SK-N-SH (cell line): ENCODE results near the gene SRBD1. TPM values are rescaled to one million over a fixed set of nuclear protein-coding genes. Genes with fewer than 3 reads are reported as not detected.

ENCODE experiments used
- CTCF ChIA-PET: fragments of 300-600, 350-600 bp; formaldehyde crosslinking; extraction: SDS; loops from one replicate; lab custom pipeline; 2021; lab: Yijun Ruan, JAX
- POLR2A ChIA-PET: fragments of 350-600 bp; sonication (Branson Sonifier 250); formaldehyde crosslinking; extraction: SDS; loops from one replicate; lab custom pipeline; 2020; ENCODE audit warnings: antibody characterized with exemption, inconsistent platforms; lab: Yijun Ruan, JAX
- DNase-seq: peaks from one replicate; pipeline ENCODE4 v3.0.0; 2012
- H2AFZ ChIP-seq: fragments of 200-600 bp; sonication (generic); 2 replicates; pipeline ENCODE4 v1.8.1; 2016; ENCODE audit warnings: antibody characterized with exemption, mild to moderate bottlenecking, low read depth
- H3F3A ChIP-seq: fragments of 200-600 bp; sonication (generic); replicated peaks from 2 replicates; pipeline ENCODE3; 2016; ENCODE audit warnings: antibody characterized with exemption, mild to moderate bottlenecking; ENCODE audit not compliant: insufficient read depth
- H3K27ac ChIP-seq, 2 experiments: fragments of 200-500 bp in 1 of 2; fragments of 200-600 bp in 1 of 2; sonication (Bioruptor generic) in 1 of 2; sonication (generic), shearing (Covaris generic) in 1 of 2; 2 replicates each; pipeline versions ENCODE4 v1.5.1 to v1.6.1; 2014 to 2016; ENCODE audit warnings: low read depth in 2 of 2, inconsistent platforms in 1 of 2, low read length in 1 of 2, mild to moderate bottlenecking in 1 of 2, mixed read lengths in 1 of 2
- H3K27me3 ChIP-seq: fragments of 200-600 bp; sonication (generic), shearing (Covaris generic); 2 replicates; pipeline ENCODE4 v1.6.1; 2016; ENCODE audit warnings: mixed run types; ENCODE audit not compliant: insufficient read depth
- H3K36me3 ChIP-seq, 2 experiments: fragments of 200-500 bp in 1 of 2; fragments of 200-600 bp in 1 of 2; sonication (Bioruptor generic) in 1 of 2; sonication (generic) in 1 of 2; replicated peaks in 1 of 2; 2 replicates each; pipeline versions ENCODE3 to v1.5.1; 2014 to 2016; ENCODE audit warnings: low read length in 1 of 2, mild to moderate bottlenecking in 1 of 2; ENCODE audit not compliant: insufficient read depth in 2 of 2, control insufficient read depth in 1 of 2
- H3K4me1 ChIP-seq, 2 experiments: fragments of 200-500 bp in 1 of 2; fragments of 200-600 bp in 1 of 2; sonication (Bioruptor generic) in 1 of 2; sonication (generic), shearing (Covaris generic) in 1 of 2; 2 replicates each; pipeline versions ENCODE4 v1.5.1 to v1.6.1; 2014 to 2016; ENCODE audit warnings: low read depth in 1 of 2, low read length in 1 of 2, mixed run types in 1 of 2; ENCODE audit not compliant: insufficient read depth in 2 of 2, control insufficient read depth in 1 of 2
- H3K4me2 ChIP-seq: fragments of 200-600 bp; sonication (generic), shearing (Covaris generic); 2 replicates; pipeline ENCODE4 v1.6.1; 2017; ENCODE audit warnings: mixed run types
- H3K4me3 ChIP-seq, 2 experiments: fragments of 200-500 bp in 1 of 2; fragments of 200-600 bp in 1 of 2; sonication (Bioruptor generic) in 1 of 2; sonication (generic), shearing (Covaris generic) in 1 of 2; 2 replicates each; pipeline versions ENCODE4 v1.5.1 to v1.8.1; 2014 to 2016; ENCODE audit warnings: low read depth in 2 of 2, inconsistent platforms in 1 of 2, low read length in 1 of 2, mild to moderate bottlenecking in 1 of 2, mixed read lengths in 1 of 2, moderate library complexity in 1 of 2
- H3K79me2 ChIP-seq: fragments of 200-600 bp; sonication (generic); 2 replicates; pipeline ENCODE4 v1.8.1; 2017; ENCODE audit warnings: mild to moderate bottlenecking; ENCODE audit not compliant: insufficient read depth
- H3K9ac ChIP-seq: fragments of 200-600 bp; sonication (generic); 2 replicates; pipeline ENCODE4 v1.6.1; 2017; ENCODE audit warnings: mixed run types
- H3K9me2 ChIP-seq: fragments of 200-600 bp; sonication (generic); 2 replicates; pipeline ENCODE4 v1.6.1; 2017; ENCODE audit warnings: mixed run types
- H3K9me3 ChIP-seq: fragments of 200-600 bp; sonication (generic); 2 replicates; pipeline ENCODE4 v1.6.1; 2017; ENCODE audit warnings: mixed run types, mild to moderate bottlenecking, moderate library complexity
- H4K20me1 ChIP-seq: fragments of 200-600 bp; sonication (generic); 2 replicates; pipeline ENCODE4 v1.6.1; 2017; ENCODE audit warnings: mild to moderate bottlenecking, mixed run types; ENCODE audit not compliant: insufficient read depth
- CHD2 ChIP-seq: fragments of 150-350 bp; IDR thresholded peaks from 2 replicates; pipeline ENCODE4 v1.6.1; 2018; ENCODE audit warnings: low read length; ENCODE audit not compliant: partially characterized antibody
- EZH2phosphoT487 ChIP-seq: fragments of 200-600 bp; sonication (generic); IDR thresholded peaks from 2 replicates; pipeline ENCODE4 v1.6.1; 2017; ENCODE audit warnings: low read depth, mixed run types, mild to moderate bottlenecking, antibody characterized with exemption, moderate library complexity, borderline replicate concordance
- FOXJ3 ChIP-seq: sonication (generic); formaldehyde crosslinking; IDR thresholded peaks from 2 replicates; pipeline ENCODE4 v1.5.1; 2020; ENCODE audit warnings: mild to moderate bottlenecking, missing genetic modification reagents
- FOXM1 ChIP-seq: IDR thresholded peaks from 2 replicates; pipeline ENCODE4 v1.4.0; 2012; ENCODE audit warnings: low read depth, mild to moderate bottlenecking
- JUND ChIP-seq: IDR thresholded peaks from 2 replicates; pipeline ENCODE4 v1.4.0; 2012
- MEF2A ChIP-seq: IDR thresholded peaks from 2 replicates; pipeline ENCODE4 v1.4.0; 2012; ENCODE audit warnings: low read depth, borderline replicate concordance
- MXI1 ChIP-seq: IDR thresholded peaks from 2 replicates; pipeline ENCODE4 v1.6.1; 2012; ENCODE audit warnings: mild to moderate bottlenecking, low read depth, low read length, improper control_type of control experiment
- NRF1 ChIP-seq: IDR thresholded peaks from 2 replicates; pipeline ENCODE4 v1.6.1; 2012; ENCODE audit warnings: low read depth, mild to moderate bottlenecking, low read length
- POLR2AphosphoS5 ChIP-seq: IDR thresholded peaks from 2 replicates; pipeline ENCODE4 v1.6.1; 2012; ENCODE audit warnings: low read depth, low read length
- RCOR1 ChIP-seq: fragments of 150-350 bp; IDR thresholded peaks from 2 replicates; pipeline ENCODE4 v1.6.1; 2017; ENCODE audit warnings: antibody characterized with exemption, low read length
- REST ChIP-seq: IDR thresholded peaks from 2 replicates; pipeline ENCODE4 v1.6.1; 2012; ENCODE audit warnings: mild to moderate bottlenecking, low read depth, low read length, moderate library complexity
- RXRA ChIP-seq: IDR thresholded peaks from 2 replicates; pipeline ENCODE4 v1.4.0; 2012; ENCODE audit warnings: low read depth, mild to moderate bottlenecking, borderline replicate concordance
- SIN3A ChIP-seq: IDR thresholded peaks from 2 replicates; pipeline ENCODE4 v1.6.1; 2012; ENCODE audit warnings: low read depth, mild to moderate bottlenecking, low read length, moderate library complexity, borderline replicate concordance
- TAF1 ChIP-seq: IDR thresholded peaks from 2 replicates; pipeline ENCODE4 v1.6.1; 2012; ENCODE audit warnings: low read depth, mild to moderate bottlenecking, low read length, moderate library complexity, borderline replicate concordance
- TEAD4 ChIP-seq: IDR thresholded peaks from 2 replicates; pipeline ENCODE4 v1.4.0; 2012; ENCODE audit warnings: mild to moderate bottlenecking, borderline replicate concordance; ENCODE audit not compliant: insufficient read depth
- YY1 ChIP-seq: IDR thresholded peaks from 2 replicates; pipeline ENCODE4 v1.4.0; 2012; ENCODE audit warnings: low read depth, mild to moderate bottlenecking
- ZBTB33 ChIP-seq: IDR thresholded peaks from 2 replicates; pipeline ENCODE4 v1.4.0; 2012; ENCODE audit warnings: low read depth, borderline replicate concordance
- WGBS: methylation state at CpG from one replicate; pipeline ENCODE4 v1.1.6; 2017; ENCODE audit warnings: low lambda C conversion rate; 5-methylcytosine and 5-hydroxymethylcytosine counted together
- polyA plus RNA-seq, 3 experiments: library from polyadenylated mRNA; depleted of rRNA; stranded (reverse); fragments of >200 nt; gene quantifications; 2 replicates each; pipeline ENCODE4 v1.2.3, GENCODE V29; 2012
- TF ChIP-seq, protein P1 (sequence below): fragments of 150-350 bp; IDR thresholded peaks from 2 replicates; pipeline ENCODE4 v1.6.1; 2016; ENCODE audit warnings: mild to moderate bottlenecking, low read depth, low read length
- TF ChIP-seq, protein P2 (sequence below): IDR thresholded peaks from 2 replicates; pipeline ENCODE4; 2012

Gene SRBD1
- polyA plus RNA-seq, 1 of the 3 experiments (the other 2 are of a cell fraction): 3.2 TPM

GRCh38 chr2:45477546-45477945 is 133.5 kb downstream of the SRBD1 start:
- TF ChIP-seq RCOR1 (no peak), EZH2phosphoT487 (no peak), FOXM1 (no peak), YY1 (no peak), FOXJ3 (CRISPR knock-in tag) (no peak), POLR2AphosphoS5 (no peak), MEF2A (no peak), JUND (no peak), ZBTB33 (no peak), SIN3A (no peak), TAF1 (no peak), RXRA (no peak), CHD2 (no peak)
- TF ChIP-seq, protein P1, sequence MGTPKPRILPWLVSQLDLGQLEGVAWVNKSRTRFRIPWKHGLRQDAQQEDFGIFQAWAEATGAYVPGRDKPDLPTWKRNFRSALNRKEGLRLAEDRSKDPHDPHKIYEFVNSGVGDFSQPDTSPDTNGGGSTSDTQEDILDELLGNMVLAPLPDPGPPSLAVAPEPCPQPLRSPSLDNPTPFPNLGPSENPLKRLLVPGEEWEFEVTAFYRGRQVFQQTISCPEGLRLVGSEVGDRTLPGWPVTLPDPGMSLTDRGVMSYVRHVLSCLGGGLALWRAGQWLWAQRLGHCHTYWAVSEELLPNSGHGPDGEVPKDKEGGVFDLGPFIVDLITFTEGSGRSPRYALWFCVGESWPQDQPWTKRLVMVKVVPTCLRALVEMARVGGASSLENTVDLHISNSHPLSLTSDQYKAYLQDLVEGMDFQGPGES: no peak
- TF ChIP-seq, protein P2, sequence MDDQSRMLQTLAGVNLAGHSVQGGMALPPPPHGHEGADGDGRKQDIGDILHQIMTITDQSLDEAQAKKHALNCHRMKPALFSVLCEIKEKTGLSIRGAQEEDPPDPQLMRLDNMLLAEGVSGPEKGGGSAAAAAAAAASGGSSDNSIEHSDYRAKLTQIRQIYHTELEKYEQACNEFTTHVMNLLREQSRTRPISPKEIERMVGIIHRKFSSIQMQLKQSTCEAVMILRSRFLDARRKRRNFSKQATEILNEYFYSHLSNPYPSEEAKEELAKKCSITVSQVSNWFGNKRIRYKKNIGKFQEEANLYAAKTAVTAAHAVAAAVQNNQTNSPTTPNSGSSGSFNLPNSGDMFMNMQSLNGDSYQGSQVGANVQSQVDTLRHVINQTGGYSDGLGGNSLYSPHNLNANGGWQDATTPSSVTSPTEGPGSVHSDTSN: no peak
- H3K27me3 ChIP-seq: no peaks in the 10 kb centered on the region
- POLR2A ChIA-PET: no interaction called here
- H3K36me3 ChIP-seq: peaks cover 15 to 17% of the 10 kb centered on the region in 2 experiments
- no peak overlapping the region for H3K4me3 ChIP-seq
- 100% methylated on average over 1 of the region's 1 CpG for WGBS
- H3K4me1 ChIP-seq: no peaks in the 10 kb centered on the region
- H3K9me2 ChIP-seq: no peaks in the 10 kb centered on the region
- H3K9ac ChIP-seq: no peak overlapping the region
- no peak for DNase-seq
- H4K20me1 ChIP-seq: no peaks in the 10 kb centered on the region
- CTCF ChIA-PET: interaction anchor here (1.0 to 3.6 kb wide), 3 partner anchors 10 to 496 kb away, joined by 3 to 27 read pairs (median 4); no protein-coding TSS in a partner anchor
- no peak overlapping the region for H3K4me2 ChIP-seq
- H3K9me3 ChIP-seq: no peaks in the 10 kb centered on the region
- H2AFZ ChIP-seq: no peak overlapping the region
- H3F3A ChIP-seq: no peaks in the 10 kb centered on the region
- no peaks in the 10 kb centered on the region for H3K79me2 ChIP-seq
- H3K27ac ChIP-seq: no peak overlapping the region

GRCh38 chr2:45470531-45470930 is 140.5 kb downstream of the SRBD1 start:
- Histone ChIP-seq H3K36me3 (peaks cover 3 to 9% of the 10 kb centered on the region in 2 experiments), H3K4me2 (no peak overlapping the region), H3K4me1 (peaks cover 0 to 11% of the 10 kb centered on the region in 2 experiments; a peak in 2 of 4 replicates), H3K9me2 (no peaks in the 10 kb centered on the region), H3K27ac (peak overlapping the region in 1 of 2 experiments; percentile 14; a peak in 1 of 4 replicates), H3K4me3 (no peak overlapping the region), H4K20me1 (no peaks in the 10 kb centered on the region), H3K9ac (no peak overlapping the region), H3F3A (no peaks in the 10 kb centered on the region), H2AFZ (no peak overlapping the region), H3K79me2 (no peaks in the 10 kb centered on the region), H3K27me3 (no peaks in the 10 kb centered on the region), H3K9me3 (no peaks in the 10 kb centered on the region)
- TF ChIP-seq REST (no peak), MXI1 (no peak), TEAD4 (no peak), TAF1 (no peak), NRF1 (no peak), EZH2phosphoT487 (no peak)
- 94% methylated on average over 3 of the region's 3 CpGs for WGBS
- DNase-seq: no peak
- ChIA-PET CTCF (no interaction called here), POLR2A (no interaction called here)
